ENCODE data around the gene CDK14.

- TF ChIP-seq POLR2AphosphoS5 (IDR thresholded peaks at IDR 0.05) = no peak
- no peak for TF ChIP-seq CTCF (IDR thresholded peaks at IDR 0.05)
- TF ChIP-seq POLR2A (IDR thresholded peaks at IDR 0.05) = no peak
Observed at GRCh38 chr7:91128683-91129348, 532.7 kb downstream of the CDK14 start.

Data from stomach (tissue), 4 donors.